Measurements from ENCODE around the gene PRKAG1. TPM values are rescaled to one million over a fixed set of nuclear protein-coding genes. Genes with fewer than 3 reads are reported as not detected.

PRKAG1 gene
- total RNA-seq, 4 donors from 2014 or later: 52.0 to 70.6 (median 64.3) TPM

- intact Hi-C loops (cut with DNase I): no loop called here
- peaks cover 64 to 77% (median 76%) of the 10 kb centered on the region in 4 donors for H3K36me3 ChIP-seq
- WGBS: 85% methylated on average over 12 of the region's 16 CpGs
Measured at GRCh38 chr12:49052451-49053208, 34.1 kb upstream of the PRKAG1 start.

GRCh38 chr12:49051777-49052438 is 33.3 kb upstream of the PRKAG1 start:
- TF ChIP-seq POLR2AphosphoS5 (IDR thresholded peaks at IDR 0.05): no peak
- TF ChIP-seq POLR2A (IDR thresholded peaks at IDR 0.05; ENCODE audit: low read depth): no peak
- TF ChIP-seq CTCF (IDR thresholded peaks at IDR 0.05): no peak
- H3K27ac ChIP-seq (replicated peaks in 1 of 4): no peak overlapping the region
- DNase-seq (ENCODE audit: extremely low spot score): no peak
- peaks cover 71 to 84% (median 83%) of the 10 kb centered on the region in 4 donors for H3K36me3 ChIP-seq
- 83% methylated on average over 20 of the region's 20 CpGs for WGBS
- H3K4me3 ChIP-seq: no peak overlapping the region
- H3K4me1 ChIP-seq: peaks cover 20 to 25% (median 23%) of the 10 kb centered on the region in 4 donors
- H3K9me3 ChIP-seq: no peaks in the 10 kb centered on the region
- no peaks in the 10 kb centered on the region for H3K27me3 ChIP-seq
- intact Hi-C loops (cut with DNase I): no loop called here

More at GRCh38 chr12:49052451-49053208, 34.1 kb upstream of the PRKAG1 start:
- no peak for TF ChIP-seq EP300 (IDR thresholded peaks at IDR 0.05)
- no peak for TF ChIP-seq POLR2AphosphoS5 (IDR thresholded peaks at IDR 0.05)
- TF ChIP-seq CTCF (IDR thresholded peaks at IDR 0.05): no peak
- TF ChIP-seq POLR2A (IDR thresholded peaks at IDR 0.05; ENCODE audit: low read depth): no peak
- no peak overlapping the region for H3K27ac ChIP-seq (replicated peaks in 1 of 4)
- no peaks in the 10 kb centered on the region for H3K9me3 ChIP-seq
- no peak for DNase-seq (ENCODE audit: extremely low spot score)
- peaks cover 27 to 33% (median 30%) of the 10 kb centered on the region in 4 donors for H3K4me1 ChIP-seq
- H3K4me3 ChIP-seq: no peak overlapping the region
- no peaks in the 10 kb centered on the region for H3K27me3 ChIP-seq

GRCh38 chr12:49051373-49051764 is 32.8 kb upstream of the PRKAG1 start:
- intact Hi-C loops (cut with DNase I): no loop called here
- H3K4me1 ChIP-seq: peaks cover 14 to 20% (median 18%) of the 10 kb centered on the region in 4 donors
- no peak overlapping the region for H3K4me3 ChIP-seq
- no peak for DNase-seq (ENCODE audit: extremely low spot score)
- 91% methylated on average over 17 of the region's 18 CpGs for WGBS
- H3K27me3 ChIP-seq: no peaks in the 10 kb centered on the region
- H3K9me3 ChIP-seq: no peaks in the 10 kb centered on the region
- H3K36me3 ChIP-seq: peaks cover 76 to 90% (median 89%) of the 10 kb centered on the region in 4 donors
- H3K27ac ChIP-seq (replicated peaks in 1 of 4): no peak overlapping the region
- TF ChIP-seq POLR2AphosphoS5 (IDR thresholded peaks at IDR 0.05) (no peak), CTCF (IDR thresholded peaks at IDR 0.05) (no peak), EP300 (IDR thresholded peaks at IDR 0.05) (no peak), POLR2A (IDR thresholded peaks at IDR 0.05; ENCODE audit: low read depth) (no peak)

- Histone ChIP-seq H3K4me1 (peaks cover 8 to 14% (median 12%) of the 10 kb centered on the region in 4 donors), H3K36me3 (peaks cover 82 to 96% (median 95%) of the 10 kb centered on the region in 4 donors), H3K27me3 (no peaks in the 10 kb centered on the region), H3K4me3 (no peak overlapping the region), H3K9me3 (no peaks in the 10 kb centered on the region), H3K27ac (replicated peaks in 1 of 4) (no peak overlapping the region)
- TF ChIP-seq EP300 (IDR thresholded peaks at IDR 0.05): no peak
- TF ChIP-seq POLR2A (IDR thresholded peaks at IDR 0.05; ENCODE audit: low read depth): no peak
- 91% methylated on average over 12 of the region's 13 CpGs for WGBS
- intact Hi-C loops (cut with DNase I): no loop called here
- DNase-seq (ENCODE audit: extremely low spot score): no peak
Measured at GRCh38 chr12:49050507-49051372, 32.2 kb upstream of the PRKAG1 start.
